Chondrocyte (in vitro differentiated cells): ENCODE measurements around the gene ELOVL7. TPM values are rescaled to one million over a fixed set of nuclear protein-coding genes. Genes with fewer than 3 reads are reported as not detected.
"Not testable (repeated sequence)": the region's sequence is repeated elsewhere in the genome, so short reads cannot be mapped to it uniquely, and the experiment has no call there.

Source experiments
- DNase-seq: peaks from one replicate; pipeline ENCODE4 v3.0.0; 2021; ENCODE audit warnings: mixed read lengths, low spot score
- H3K27ac Mint-ChIP-seq: one replicate; pipeline ENCODE4 v1.8.0; 2021; ENCODE audit warnings: mild to moderate bottlenecking, moderate library complexity, mixed read lengths; ENCODE audit not compliant: unreplicated experiment
- H3K27me3 Mint-ChIP-seq: 2 replicates; pipeline ENCODE4 v1.8.0; 2021; ENCODE audit warnings: low read depth, mixed read lengths
- H3K36me3 Mint-ChIP-seq: 2 replicates; pipeline ENCODE4 v1.8.0; 2021; ENCODE audit warnings: low read depth, mixed read lengths
- H3K4me1 Mint-ChIP-seq: 2 replicates; pipeline ENCODE4 v1.8.0; 2021; ENCODE audit warnings: low read depth, mild to moderate bottlenecking, mixed read lengths
- H3K4me3 Mint-ChIP-seq: one replicate; pipeline ENCODE4 v1.8.0; 2021; ENCODE audit warnings: mild to moderate bottlenecking, moderate library complexity, mixed read lengths; ENCODE audit not compliant: unreplicated experiment
- H3K9me3 Mint-ChIP-seq: 2 replicates; pipeline ENCODE4 v1.8.0; 2021; ENCODE audit warnings: low read depth, mixed read lengths
- CTCF ChIP-seq: fragments of 200-600 bp; sonication (generic); IDR thresholded peaks from 2 replicates; pipeline ENCODE4 v1.5.0; 2021; ENCODE audit warnings: antibody characterized with exemption, mild to moderate bottlenecking, moderate library complexity
- total RNA-seq: library from RNA; stranded (reverse); gene quantifications from 3 replicates; pipeline ENCODE4 v1.2.1, GENCODE V29; 2021

The ELOVL7 gene
- total RNA-seq, 1 donor from 2014 or later, result 0.40 TPM

- Mint-ChIP-seq H3K36me3 (no peaks in the 10 kb centered on the region), H3K27me3 (peaks cover 18% of the 10 kb centered on the region), H3K4me1 (no peaks in the 10 kb centered on the region), H3K4me3 (no peak overlapping the region), H3K27ac (no peak overlapping the region), H3K9me3 (no peaks in the 10 kb centered on the region)
- DNase-seq, result no peak
- no peak for TF ChIP-seq CTCF
Measured at GRCh38 chr5:60797482-60798153, 46.5 kb downstream of the ELOVL7 start.

GRCh38 chr5:60795424-60795950 is 48.6 kb downstream of the ELOVL7 start:
- H3K4me3 Mint-ChIP-seq, H3K36me3 Mint-ChIP-seq, DNase-seq, H3K4me1 Mint-ChIP-seq, H3K27ac Mint-ChIP-seq, H3K9me3 Mint-ChIP-seq: not testable (repeated sequence)
- H3K27me3 Mint-ChIP-seq, result peaks cover 18% of the 10 kb centered on the region

- Mint-ChIP-seq H3K27me3 (peaks cover 18% of the 10 kb centered on the region), H3K4me3 (no peak overlapping the region), H3K4me1 (no peaks in the 10 kb centered on the region), H3K9me3 (peaks cover 2% of the 10 kb centered on the region), H3K36me3 (no peaks in the 10 kb centered on the region), H3K27ac (no peak overlapping the region)
- DNase-seq, result no peak
- no peak for TF ChIP-seq CTCF
Measured at GRCh38 chr5:60794691-60795090, 49.4 kb downstream of the ELOVL7 start.

- DNase-seq, result no peak
- peaks cover 2% of the 10 kb centered on the region for H3K9me3 Mint-ChIP-seq
- no peaks in the 10 kb centered on the region for H3K4me1 Mint-ChIP-seq
- H3K27me3 Mint-ChIP-seq, result peaks cover 8% of the 10 kb centered on the region
- no peak overlapping the region for H3K4me3 Mint-ChIP-seq
- no peaks in the 10 kb centered on the region for H3K36me3 Mint-ChIP-seq
- H3K27ac Mint-ChIP-seq, result no peak overlapping the region
- TF ChIP-seq CTCF, result no peak
Measured at GRCh38 chr5:60792438-60792837, 51.6 kb downstream of the ELOVL7 start.

GRCh38 chr5:60789551-60789950 is 54.5 kb downstream of the ELOVL7 start:
- Mint-ChIP-seq H3K4me1 (no peaks in the 10 kb centered on the region), H3K4me3 (no peak overlapping the region), H3K36me3 (no peaks in the 10 kb centered on the region), H3K27me3 (peaks cover 7% of the 10 kb centered on the region), H3K9me3 (peaks cover 2% of the 10 kb centered on the region), H3K27ac (no peak overlapping the region)
- DNase-seq, result no peak
- no peak for TF ChIP-seq CTCF
